Measurements from ENCODE around the gene PCTP.
A peak's percentile ranks its signal among the peaks of the same experiment; 100 is the strongest.

The PCTP gene

DNA sequence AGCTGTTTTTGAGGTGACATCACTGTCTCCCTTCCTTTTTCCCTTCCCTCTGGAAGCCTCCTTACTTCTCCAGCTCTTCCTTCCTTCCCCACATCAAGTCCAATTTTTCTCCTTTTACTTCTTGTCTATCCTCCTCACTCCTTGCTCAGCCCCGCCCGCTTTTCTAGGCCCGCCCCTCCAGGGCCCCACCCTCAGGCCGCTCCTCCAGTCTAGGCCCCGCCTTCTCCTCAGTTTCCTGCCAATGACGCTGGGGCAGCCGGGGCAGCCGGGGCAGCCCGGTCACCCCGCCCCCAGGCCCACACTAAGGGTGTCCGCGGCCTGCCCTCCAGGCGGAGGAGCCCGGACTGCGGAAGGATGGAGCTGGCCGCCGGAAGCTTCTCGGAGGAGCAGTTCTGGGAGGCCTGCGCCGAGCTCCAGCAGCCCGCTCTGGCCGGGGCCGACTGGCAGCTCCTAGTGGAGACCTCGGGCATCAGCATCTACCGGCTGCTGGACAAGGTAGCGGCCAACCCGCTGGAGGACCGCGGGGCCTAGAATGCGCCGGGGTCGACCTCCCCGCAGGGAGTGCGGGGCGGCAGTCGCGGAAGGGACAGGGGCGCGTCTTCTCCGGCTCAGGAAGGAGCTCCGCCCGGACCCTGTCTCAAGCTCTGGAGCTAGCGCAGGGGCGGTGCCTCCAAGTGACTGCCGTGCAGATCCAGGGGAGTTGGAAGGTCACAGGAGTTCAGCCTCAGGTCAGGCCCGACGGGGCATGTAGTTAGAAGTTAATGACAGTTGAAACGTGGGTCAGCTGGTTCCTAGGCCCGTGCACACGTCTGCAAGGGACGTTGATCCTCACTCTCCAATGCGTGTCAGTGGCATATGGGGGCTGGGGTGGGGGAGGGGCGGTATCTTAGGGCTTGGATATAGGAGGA, at the start of gene PCTP:
PCTP (plus strand) TSS at position 302 of the 908 bp plus-strand sequence; CDS start at position 355, 53 bp downstream.
- H3K4me3 ChIP-seq (ENCODE audit: low read depth in 1 of 2, low read length in 2 of 2), result peak within 1 kb of the TSS; percentile 77 to 85
- no peaks in the 10 kb centered on the region for H3K27me3 ChIP-seq (ENCODE audit: low read depth, low read length)
- no peaks in the 10 kb centered on the region for H3K9me3 ChIP-seq (ENCODE audit: control insufficient read depth in 1 of 2, low read length in 2 of 2)
- peaks cover 0 to 25% of the 10 kb centered on the region in 2 donors for H3K4me1 ChIP-seq (ENCODE audit: control insufficient read depth in 1 of 2, insufficient read depth in 2 of 2, low read length in 2 of 2)
- no peaks in the 10 kb centered on the region for H3K36me3 ChIP-seq (ENCODE audit: control insufficient read depth in 1 of 2, insufficient read depth in 2 of 2, low read length in 2 of 2)
- peak within 1 kb of the TSS; percentile 25 for H3K27ac ChIP-seq (ENCODE audit: low read length)

DNA sequence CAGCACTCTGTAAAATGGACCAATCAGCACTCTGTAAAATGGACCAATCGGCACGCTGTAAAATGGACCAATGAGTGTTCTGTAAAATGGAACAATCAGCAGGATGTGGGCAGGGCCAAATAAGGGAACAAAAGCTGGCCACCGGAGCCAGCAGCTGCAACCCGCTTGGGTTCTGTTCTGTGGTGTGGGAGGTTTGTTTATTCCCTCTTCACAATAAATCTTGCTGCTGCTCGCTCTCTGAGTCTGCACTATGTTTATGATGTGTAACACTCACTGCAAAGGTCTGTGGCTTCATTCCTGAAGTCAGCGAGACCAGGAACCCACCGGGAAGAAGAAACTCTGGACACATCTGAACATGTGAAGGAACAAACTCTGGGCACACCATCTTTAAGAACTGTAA, 48.7 kb upstream of the PCTP start:
- H3K27ac ChIP-seq (ENCODE audit: low read length), result no peak overlapping the region

DNA sequence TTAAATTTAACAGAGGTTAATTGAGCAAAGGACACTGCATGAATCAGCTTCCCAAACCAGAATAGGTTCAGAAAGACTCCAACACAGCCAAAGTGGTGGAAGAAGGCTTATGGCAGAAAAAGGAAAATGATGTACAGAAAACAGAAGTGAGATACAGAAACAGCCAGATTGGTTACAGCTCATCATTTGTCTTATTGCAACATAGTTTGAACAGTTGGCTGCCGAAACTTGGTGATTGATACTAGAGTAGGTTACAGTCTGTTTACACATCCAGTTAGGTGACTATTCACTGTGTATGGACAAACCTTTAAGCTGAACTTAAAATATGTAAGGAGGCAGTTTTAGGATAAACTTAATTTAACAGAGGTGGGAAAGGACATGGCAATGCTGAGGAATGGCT, 46.5 kb upstream of the PCTP start:
- peaks cover 0 to 12% of the 10 kb centered on the region in 2 donors for H3K4me1 ChIP-seq (ENCODE audit: control insufficient read depth in 1 of 2, insufficient read depth in 2 of 2, low read length in 2 of 2)
- no peak overlapping the region for H3K4me3 ChIP-seq (ENCODE audit: low read depth in 1 of 2, low read length in 2 of 2)
- no peaks in the 10 kb centered on the region for H3K36me3 ChIP-seq (ENCODE audit: control insufficient read depth in 1 of 2, insufficient read depth in 2 of 2, low read length in 2 of 2)
- no peaks in the 10 kb centered on the region for H3K9me3 ChIP-seq (ENCODE audit: control insufficient read depth in 1 of 2, low read length in 2 of 2)
- H3K27me3 ChIP-seq (ENCODE audit: low read depth, low read length), result no peaks in the 10 kb centered on the region
- H3K27ac ChIP-seq (ENCODE audit: low read length), result no peak overlapping the region

More for the DNA sequence above, 48.7 kb upstream of the PCTP start:
- no peaks in the 10 kb centered on the region for H3K9me3 ChIP-seq (ENCODE audit: control insufficient read depth in 1 of 2, low read length in 2 of 2)
- H3K4me1 ChIP-seq (ENCODE audit: control insufficient read depth in 1 of 2, insufficient read depth in 2 of 2, low read length in 2 of 2), result peaks cover 3 to 11% of the 10 kb centered on the region in 2 donors
- H3K4me3 ChIP-seq (ENCODE audit: low read depth in 1 of 2, low read length in 2 of 2), result no peak overlapping the region
- no peaks in the 10 kb centered on the region for H3K27me3 ChIP-seq (ENCODE audit: low read depth, low read length)
- H3K36me3 ChIP-seq (ENCODE audit: control insufficient read depth in 1 of 2, insufficient read depth in 2 of 2, low read length in 2 of 2), result no peaks in the 10 kb centered on the region

DNA sequence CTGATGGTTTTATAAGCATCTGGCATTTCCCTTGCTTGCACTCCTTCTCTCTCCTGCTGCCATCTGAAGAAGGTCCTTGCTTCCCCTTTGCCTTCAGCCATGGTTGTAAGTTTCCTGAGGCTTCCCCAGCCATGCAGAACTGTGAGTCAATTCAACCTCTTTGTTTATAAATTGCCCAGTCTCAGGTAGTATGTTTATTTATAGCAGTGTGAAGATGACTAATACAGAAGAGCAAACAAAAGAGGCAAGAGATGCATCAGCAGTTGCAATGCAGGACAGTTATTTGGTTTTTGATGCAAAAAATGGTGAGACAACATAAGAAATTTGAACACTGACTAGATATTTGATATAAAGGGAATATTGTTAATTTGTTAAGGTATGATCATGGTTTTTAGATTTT, 45.0 kb upstream of the PCTP start:
- H3K27ac ChIP-seq (ENCODE audit: low read length), result no peak overlapping the region
- H3K9me3 ChIP-seq (ENCODE audit: control insufficient read depth in 1 of 2, low read length in 2 of 2), result no peaks in the 10 kb centered on the region
- H3K4me3 ChIP-seq (ENCODE audit: low read depth in 1 of 2, low read length in 2 of 2), result no peak overlapping the region
- H3K27me3 ChIP-seq (ENCODE audit: low read depth, low read length), result no peaks in the 10 kb centered on the region
- peaks cover 0 to 22% of the 10 kb centered on the region in 2 donors for H3K4me1 ChIP-seq (ENCODE audit: control insufficient read depth in 1 of 2, insufficient read depth in 2 of 2, low read length in 2 of 2)
- no peaks in the 10 kb centered on the region for H3K36me3 ChIP-seq (ENCODE audit: control insufficient read depth in 1 of 2, insufficient read depth in 2 of 2, low read length in 2 of 2)

DNA sequence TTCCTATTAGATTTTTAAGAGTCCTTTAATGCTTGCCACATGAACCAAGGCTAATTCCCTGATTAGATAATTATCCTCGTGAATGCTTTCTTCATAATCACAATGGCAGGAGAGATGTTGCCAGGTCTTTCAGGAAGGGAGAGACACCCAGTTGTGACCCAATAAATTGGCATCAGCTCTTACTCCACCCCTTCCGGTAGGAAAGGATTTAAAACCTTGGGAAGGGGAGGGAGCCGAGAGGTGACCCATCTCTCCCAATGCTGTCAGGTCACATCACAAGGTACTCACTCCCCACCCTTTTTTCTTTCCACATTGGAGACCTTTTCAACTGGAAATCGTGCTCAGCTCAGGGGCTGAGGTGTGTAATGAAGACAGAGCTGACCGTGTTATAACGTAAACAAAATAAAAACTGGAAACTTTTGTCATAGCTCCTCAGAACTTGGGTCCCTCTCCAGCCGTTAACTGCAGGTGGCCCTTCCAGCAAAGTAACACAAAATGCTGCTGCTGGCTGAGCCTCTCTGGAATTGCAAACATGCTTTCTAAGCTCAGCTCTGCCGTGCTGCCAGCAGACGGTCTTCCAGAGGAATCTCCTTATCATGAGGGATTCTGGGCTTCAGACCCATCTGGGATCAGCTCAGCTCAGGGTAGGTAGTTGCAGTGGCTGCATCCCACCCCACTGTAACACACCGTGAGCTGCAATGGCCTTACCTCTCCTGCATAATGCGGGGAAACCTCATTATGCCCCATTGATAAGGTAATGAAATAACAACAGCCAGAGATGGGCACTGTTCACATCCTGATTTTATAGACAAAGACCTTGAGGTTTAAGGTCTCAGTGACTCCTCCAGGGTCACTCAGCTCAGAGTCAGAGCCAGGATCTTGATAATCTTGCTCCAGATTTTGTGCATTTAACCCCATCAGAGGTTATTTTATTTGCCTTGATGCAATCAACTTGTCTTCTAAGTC, 43.8 kb upstream of the PCTP start:
- Histone ChIP-seq H3K27me3 (ENCODE audit: low read depth, low read length) (no peaks in the 10 kb centered on the region), H3K4me3 (ENCODE audit: low read depth in 1 of 2, low read length in 2 of 2) (no peak overlapping the region), H3K9me3 (ENCODE audit: control insufficient read depth in 1 of 2, low read length in 2 of 2) (no peaks in the 10 kb centered on the region), H3K27ac (ENCODE audit: low read length) (no peak overlapping the region), H3K4me1 (ENCODE audit: control insufficient read depth in 1 of 2, insufficient read depth in 2 of 2, low read length in 2 of 2) (peaks cover 0 to 23% of the 10 kb centered on the region in 2 donors), H3K36me3 (ENCODE audit: control insufficient read depth in 1 of 2, insufficient read depth in 2 of 2, low read length in 2 of 2) (no peaks in the 10 kb centered on the region)

DNA sequence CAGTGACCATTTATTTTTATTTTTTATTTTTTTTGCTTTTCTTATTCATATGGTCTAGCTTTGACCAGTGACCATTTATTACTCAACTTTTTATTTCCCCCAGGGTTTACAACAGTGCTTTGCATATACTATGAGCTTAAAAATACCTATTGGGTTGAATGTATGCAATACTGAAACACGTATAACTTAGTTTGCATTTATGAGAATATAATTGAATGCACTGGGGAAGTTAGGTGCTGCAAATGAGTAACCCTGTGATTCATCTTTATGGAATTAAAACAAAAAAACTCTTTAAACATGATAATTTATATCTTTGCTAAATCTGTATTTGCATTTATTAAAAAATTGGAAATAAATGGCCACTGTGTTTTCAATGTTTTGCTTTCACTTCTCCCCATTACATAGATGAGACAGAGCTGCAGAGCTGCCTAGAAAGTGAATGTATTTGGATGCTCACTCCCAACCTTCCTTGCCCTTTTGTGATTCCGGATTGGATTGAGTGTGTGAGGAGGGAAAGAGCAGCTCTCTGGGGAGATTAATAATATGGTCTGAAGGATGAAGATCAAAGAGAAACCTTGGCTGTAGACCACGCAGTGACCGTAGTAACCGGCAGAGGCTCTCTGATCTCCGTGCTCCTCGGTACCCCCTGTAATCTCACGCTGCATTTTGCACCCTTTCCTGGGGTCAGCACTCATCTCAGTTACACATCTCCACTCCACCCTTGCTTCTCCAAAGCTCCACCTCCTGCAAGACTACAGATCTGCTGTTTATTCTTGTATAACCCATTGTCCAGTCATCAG, 42.5 kb upstream of the PCTP start:
- Histone ChIP-seq H3K27ac (ENCODE audit: low read length) (no peak overlapping the region), H3K9me3 (ENCODE audit: control insufficient read depth in 1 of 2, low read length in 2 of 2) (no peaks in the 10 kb centered on the region), H3K27me3 (ENCODE audit: low read depth, low read length) (no peaks in the 10 kb centered on the region), H3K4me3 (ENCODE audit: low read depth in 1 of 2, low read length in 2 of 2) (no peak overlapping the region), H3K36me3 (ENCODE audit: control insufficient read depth in 1 of 2, insufficient read depth in 2 of 2, low read length in 2 of 2) (no peaks in the 10 kb centered on the region), H3K4me1 (ENCODE audit: control insufficient read depth in 1 of 2, insufficient read depth in 2 of 2, low read length in 2 of 2) (peaks cover 0 to 23% of the 10 kb centered on the region in 2 donors)

DNA sequence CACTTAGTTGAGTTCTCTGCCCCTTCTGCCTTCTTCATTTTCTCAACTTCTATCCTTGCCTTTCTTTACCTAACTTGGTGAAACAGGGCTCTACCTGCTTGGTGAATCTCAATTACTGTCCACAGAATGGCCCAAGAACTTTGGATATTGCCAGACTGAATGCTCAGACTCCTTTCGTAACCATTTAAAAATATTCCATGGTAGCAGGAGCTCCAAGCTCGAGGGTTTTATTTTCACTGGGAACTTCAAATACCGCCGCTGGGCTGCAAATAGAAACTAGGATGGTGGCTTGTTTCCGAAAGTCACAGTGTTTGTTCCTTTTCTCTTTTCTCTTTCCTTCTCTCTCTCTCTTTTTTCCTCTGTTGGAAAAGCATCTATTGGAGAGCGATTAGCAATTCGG, 41.4 kb upstream of the PCTP start:
- Histone ChIP-seq H3K4me1 (ENCODE audit: control insufficient read depth in 1 of 2, insufficient read depth in 2 of 2, low read length in 2 of 2) (peaks cover 0 to 23% of the 10 kb centered on the region in 2 donors), H3K27me3 (ENCODE audit: low read depth, low read length) (no peaks in the 10 kb centered on the region), H3K9me3 (ENCODE audit: control insufficient read depth in 1 of 2, low read length in 2 of 2) (no peaks in the 10 kb centered on the region), H3K27ac (ENCODE audit: low read length) (no peak overlapping the region), H3K4me3 (ENCODE audit: low read depth in 1 of 2, low read length in 2 of 2) (no peak overlapping the region), H3K36me3 (ENCODE audit: control insufficient read depth in 1 of 2, insufficient read depth in 2 of 2, low read length in 2 of 2) (no peaks in the 10 kb centered on the region)

DNA sequence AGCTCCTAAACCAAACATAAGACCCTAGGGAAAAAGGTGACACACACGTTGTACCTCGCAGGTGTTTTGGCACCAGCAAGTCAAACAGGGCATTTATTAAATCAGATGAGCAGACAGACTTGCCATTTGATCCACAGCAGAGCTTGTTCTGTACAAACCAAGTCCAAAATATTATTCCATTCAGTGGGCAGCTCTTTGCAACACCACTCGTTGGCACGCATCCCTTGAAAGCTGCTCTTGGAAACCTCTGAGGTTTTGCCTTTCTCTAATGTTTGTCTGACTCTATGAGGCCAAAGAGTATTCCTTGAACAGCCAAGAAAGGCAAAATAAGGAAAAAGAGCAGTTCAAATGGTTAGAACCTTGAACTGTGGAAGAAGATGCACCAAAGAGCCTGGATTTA, 40.9 kb upstream of the PCTP start:
- no peak overlapping the region for H3K27ac ChIP-seq (ENCODE audit: low read length)
- peaks cover 0 to 23% of the 10 kb centered on the region in 2 donors for H3K4me1 ChIP-seq (ENCODE audit: control insufficient read depth in 1 of 2, insufficient read depth in 2 of 2, low read length in 2 of 2)
- H3K9me3 ChIP-seq (ENCODE audit: control insufficient read depth in 1 of 2, low read length in 2 of 2), result no peaks in the 10 kb centered on the region
- no peaks in the 10 kb centered on the region for H3K27me3 ChIP-seq (ENCODE audit: low read depth, low read length)
- no peak overlapping the region for H3K4me3 ChIP-seq (ENCODE audit: low read depth in 1 of 2, low read length in 2 of 2)
- no peaks in the 10 kb centered on the region for H3K36me3 ChIP-seq (ENCODE audit: control insufficient read depth in 1 of 2, insufficient read depth in 2 of 2, low read length in 2 of 2)

DNA sequence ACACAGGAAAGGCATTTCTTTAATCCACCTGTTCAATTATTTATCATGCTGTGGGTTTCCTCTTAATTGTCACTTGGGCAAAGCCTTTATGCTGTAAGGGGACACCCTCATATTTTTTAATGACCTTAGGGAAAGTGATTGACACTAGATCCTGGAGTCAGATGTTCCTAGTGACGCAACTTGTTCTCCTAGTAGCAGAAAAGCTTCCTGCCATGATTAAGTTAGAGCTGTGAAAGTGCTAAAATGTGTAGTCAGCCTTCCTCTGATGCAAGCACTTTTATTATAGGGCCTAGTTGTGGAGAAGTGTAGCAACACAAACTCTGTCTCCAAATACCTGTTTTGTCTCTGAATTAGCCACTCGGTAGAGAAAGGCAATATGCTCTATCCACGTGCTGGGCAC, 40.4 kb upstream of the PCTP start:
- H3K4me1 ChIP-seq (ENCODE audit: control insufficient read depth in 1 of 2, insufficient read depth in 2 of 2, low read length in 2 of 2), result peaks cover 0 to 23% of the 10 kb centered on the region in 2 donors
- no peaks in the 10 kb centered on the region for H3K27me3 ChIP-seq (ENCODE audit: low read depth, low read length)
- H3K36me3 ChIP-seq (ENCODE audit: control insufficient read depth in 1 of 2, insufficient read depth in 2 of 2, low read length in 2 of 2), result no peaks in the 10 kb centered on the region
- no peak overlapping the region for H3K27ac ChIP-seq (ENCODE audit: low read length)
- no peak overlapping the region for H3K4me3 ChIP-seq (ENCODE audit: low read depth in 1 of 2, low read length in 2 of 2)
- H3K9me3 ChIP-seq (ENCODE audit: control insufficient read depth in 1 of 2, low read length in 2 of 2), result no peaks in the 10 kb centered on the region

DNA sequence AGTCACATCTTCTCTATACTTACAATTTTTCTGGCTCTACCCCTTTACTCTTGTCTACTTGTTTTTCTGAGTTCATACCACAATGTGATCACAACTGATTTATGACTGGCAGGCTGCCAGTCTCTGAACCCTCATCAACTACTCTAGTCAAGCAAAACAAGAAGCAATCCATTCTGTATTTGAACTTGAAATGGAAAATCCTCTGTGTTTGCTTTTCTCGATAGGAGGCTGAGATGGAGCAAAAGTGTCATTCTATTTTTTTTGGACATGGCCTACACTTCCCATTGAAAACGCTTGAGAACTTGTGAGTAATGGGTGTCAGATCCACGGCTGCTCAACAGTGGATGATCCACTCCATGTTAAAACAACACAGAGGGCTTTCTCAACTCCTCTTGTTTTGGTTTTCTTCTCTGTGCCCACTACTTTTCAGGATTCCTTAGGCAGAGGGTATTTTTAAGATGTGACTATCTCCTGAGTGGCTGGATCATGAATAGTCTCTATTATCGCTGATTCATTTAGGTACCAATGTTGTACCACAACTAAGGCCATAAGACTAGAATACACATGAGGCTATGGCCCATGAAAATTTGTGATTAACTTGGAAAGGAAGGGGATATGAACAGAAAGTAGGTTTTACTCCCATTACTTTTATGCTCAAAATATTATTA, 39.9 kb upstream of the PCTP start:
- H3K36me3 ChIP-seq (ENCODE audit: control insufficient read depth in 1 of 2, insufficient read depth in 2 of 2, low read length in 2 of 2), result no peaks in the 10 kb centered on the region
- H3K27ac ChIP-seq (ENCODE audit: low read length), result peak overlapping the region; percentile 41

More for the DNA sequence above, 39.9 kb upstream of the PCTP start:
- Histone ChIP-seq H3K4me1 (ENCODE audit: control insufficient read depth in 1 of 2, insufficient read depth in 2 of 2, low read length in 2 of 2) (peaks cover 0 to 23% of the 10 kb centered on the region in 2 donors), H3K27me3 (ENCODE audit: low read depth, low read length) (no peaks in the 10 kb centered on the region), H3K4me3 (ENCODE audit: low read depth in 1 of 2, low read length in 2 of 2) (no peak overlapping the region), H3K9me3 (ENCODE audit: control insufficient read depth in 1 of 2, low read length in 2 of 2) (no peaks in the 10 kb centered on the region)

All from muscle layer of duodenum (tissue), 2 donors.